ENCODE results near the gene HLA-DMB.

DNA sequence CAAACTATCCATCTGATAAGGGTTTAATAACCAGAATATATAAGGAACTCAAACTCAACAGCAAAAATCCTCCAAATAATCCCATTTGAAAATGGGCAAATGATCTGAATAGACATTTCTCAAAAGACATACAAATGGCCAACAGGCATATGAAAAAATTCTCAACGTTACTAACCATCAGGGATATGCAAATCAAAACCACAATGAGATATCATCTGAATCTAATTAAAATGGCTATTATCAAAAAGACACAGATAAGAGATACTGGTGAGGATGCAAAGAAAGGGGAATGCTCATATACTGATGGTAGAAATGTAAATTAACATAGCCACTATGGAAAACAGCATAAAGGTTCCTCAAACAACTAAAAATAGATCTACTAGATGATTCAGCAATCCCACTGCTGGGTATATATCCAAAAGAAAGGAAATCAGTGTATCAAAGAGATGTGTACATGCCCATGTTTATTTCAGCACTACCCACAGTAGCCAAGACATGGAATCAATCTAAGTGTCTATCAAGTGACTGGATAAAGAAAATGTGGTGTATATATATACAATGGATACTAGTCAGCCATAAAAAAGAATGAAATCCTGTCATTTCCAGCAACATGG is 21.5 kb upstream of the HLA-DMB start:
- TF ChIP-seq, protein P1, sequence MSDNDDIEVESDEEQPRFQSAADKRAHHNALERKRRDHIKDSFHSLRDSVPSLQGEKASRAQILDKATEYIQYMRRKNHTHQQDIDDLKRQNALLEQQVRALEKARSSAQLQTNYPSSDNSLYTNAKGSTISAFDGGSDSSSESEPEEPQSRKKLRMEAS (IDR thresholded peaks at IDR 0.05), result no peak
- TF ChIP-seq, protein P2, sequence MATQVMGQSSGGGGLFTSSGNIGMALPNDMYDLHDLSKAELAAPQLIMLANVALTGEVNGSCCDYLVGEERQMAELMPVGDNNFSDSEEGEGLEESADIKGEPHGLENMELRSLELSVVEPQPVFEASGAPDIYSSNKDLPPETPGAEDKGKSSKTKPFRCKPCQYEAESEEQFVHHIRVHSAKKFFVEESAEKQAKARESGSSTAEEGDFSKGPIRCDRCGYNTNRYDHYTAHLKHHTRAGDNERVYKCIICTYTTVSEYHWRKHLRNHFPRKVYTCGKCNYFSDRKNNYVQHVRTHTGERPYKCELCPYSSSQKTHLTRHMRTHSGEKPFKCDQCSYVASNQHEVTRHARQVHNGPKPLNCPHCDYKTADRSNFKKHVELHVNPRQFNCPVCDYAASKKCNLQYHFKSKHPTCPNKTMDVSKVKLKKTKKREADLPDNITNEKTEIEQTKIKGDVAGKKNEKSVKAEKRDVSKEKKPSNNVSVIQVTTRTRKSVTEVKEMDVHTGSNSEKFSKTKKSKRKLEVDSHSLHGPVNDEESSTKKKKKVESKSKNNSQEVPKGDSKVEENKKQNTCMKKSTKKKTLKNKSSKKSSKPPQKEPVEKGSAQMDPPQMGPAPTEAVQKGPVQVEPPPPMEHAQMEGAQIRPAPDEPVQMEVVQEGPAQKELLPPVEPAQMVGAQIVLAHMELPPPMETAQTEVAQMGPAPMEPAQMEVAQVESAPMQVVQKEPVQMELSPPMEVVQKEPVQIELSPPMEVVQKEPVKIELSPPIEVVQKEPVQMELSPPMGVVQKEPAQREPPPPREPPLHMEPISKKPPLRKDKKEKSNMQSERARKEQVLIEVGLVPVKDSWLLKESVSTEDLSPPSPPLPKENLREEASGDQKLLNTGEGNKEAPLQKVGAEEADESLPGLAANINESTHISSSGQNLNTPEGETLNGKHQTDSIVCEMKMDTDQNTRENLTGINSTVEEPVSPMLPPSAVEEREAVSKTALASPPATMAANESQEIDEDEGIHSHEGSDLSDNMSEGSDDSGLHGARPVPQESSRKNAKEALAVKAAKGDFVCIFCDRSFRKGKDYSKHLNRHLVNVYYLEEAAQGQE (IDR thresholded peaks at IDR 0.05), result no peak
- TF ChIP-seq TAF1 (conservative IDR thresholded peaks at IDR 0.05) (no peak), YY1 (IDR thresholded peaks at IDR 0.05) (no peak), HNF4G (IDR thresholded peaks at IDR 0.05) (no peak), RAD21 (IDR thresholded peaks at IDR 0.05) (no peak)
- TF ChIP-seq, protein P3, sequence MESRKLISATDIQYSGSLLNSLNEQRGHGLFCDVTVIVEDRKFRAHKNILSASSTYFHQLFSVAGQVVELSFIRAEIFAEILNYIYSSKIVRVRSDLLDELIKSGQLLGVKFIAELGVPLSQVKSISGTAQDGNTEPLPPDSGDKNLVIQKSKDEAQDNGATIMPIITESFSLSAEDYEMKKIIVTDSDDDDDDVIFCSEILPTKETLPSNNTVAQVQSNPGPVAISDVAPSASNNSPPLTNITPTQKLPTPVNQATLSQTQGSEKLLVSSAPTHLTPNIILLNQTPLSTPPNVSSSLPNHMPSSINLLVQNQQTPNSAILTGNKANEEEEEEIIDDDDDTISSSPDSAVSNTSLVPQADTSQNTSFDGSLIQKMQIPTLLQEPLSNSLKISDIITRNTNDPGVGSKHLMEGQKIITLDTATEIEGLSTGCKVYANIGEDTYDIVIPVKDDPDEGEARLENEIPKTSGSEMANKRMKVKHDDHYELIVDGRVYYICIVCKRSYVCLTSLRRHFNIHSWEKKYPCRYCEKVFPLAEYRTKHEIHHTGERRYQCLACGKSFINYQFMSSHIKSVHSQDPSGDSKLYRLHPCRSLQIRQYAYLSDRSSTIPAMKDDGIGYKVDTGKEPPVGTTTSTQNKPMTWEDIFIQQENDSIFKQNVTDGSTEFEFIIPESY (IDR thresholded peaks at IDR 0.05), result no peak
- TF ChIP-seq, protein P4, sequence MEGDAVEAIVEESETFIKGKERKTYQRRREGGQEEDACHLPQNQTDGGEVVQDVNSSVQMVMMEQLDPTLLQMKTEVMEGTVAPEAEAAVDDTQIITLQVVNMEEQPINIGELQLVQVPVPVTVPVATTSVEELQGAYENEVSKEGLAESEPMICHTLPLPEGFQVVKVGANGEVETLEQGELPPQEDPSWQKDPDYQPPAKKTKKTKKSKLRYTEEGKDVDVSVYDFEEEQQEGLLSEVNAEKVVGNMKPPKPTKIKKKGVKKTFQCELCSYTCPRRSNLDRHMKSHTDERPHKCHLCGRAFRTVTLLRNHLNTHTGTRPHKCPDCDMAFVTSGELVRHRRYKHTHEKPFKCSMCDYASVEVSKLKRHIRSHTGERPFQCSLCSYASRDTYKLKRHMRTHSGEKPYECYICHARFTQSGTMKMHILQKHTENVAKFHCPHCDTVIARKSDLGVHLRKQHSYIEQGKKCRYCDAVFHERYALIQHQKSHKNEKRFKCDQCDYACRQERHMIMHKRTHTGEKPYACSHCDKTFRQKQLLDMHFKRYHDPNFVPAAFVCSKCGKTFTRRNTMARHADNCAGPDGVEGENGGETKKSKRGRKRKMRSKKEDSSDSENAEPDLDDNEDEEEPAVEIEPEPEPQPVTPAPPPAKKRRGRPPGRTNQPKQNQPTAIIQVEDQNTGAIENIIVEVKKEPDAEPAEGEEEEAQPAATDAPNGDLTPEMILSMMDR (IDR thresholded peaks at IDR 0.05; ENCODE audit: low read depth, low read length, missing input control), result no peak
- TF ChIP-seq, protein P5, sequence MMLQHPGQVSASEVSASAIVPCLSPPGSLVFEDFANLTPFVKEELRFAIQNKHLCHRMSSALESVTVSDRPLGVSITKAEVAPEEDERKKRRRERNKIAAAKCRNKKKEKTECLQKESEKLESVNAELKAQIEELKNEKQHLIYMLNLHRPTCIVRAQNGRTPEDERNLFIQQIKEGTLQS (IDR thresholded peaks at IDR 0.05), result no peak

Measured in liver (tissue), 3 donors.